KOPT-K1 (cell line): ENCODE data around the gene FOXB1.

Experiments used
- H3K27ac ChIP-seq: fragments of 200-600 bp; sonication (generic); 2 replicates; pipeline ENCODE4 v1.5.1; 2016; ENCODE audit warnings: antibody characterized with exemption, mild to moderate bottlenecking, low read depth, low read length; ENCODE audit not compliant: poor library complexity, severe bottlenecking
- H3K36me3 ChIP-seq: fragments of 200-600 bp; sonication (generic); 2 replicates; pipeline ENCODE4 v1.5.1; 2017; ENCODE audit warnings: antibody characterized with exemption, mild to moderate bottlenecking, low read length, moderate library complexity; ENCODE audit not compliant: insufficient read depth
- H3K9me3 ChIP-seq: fragments of 200-600 bp; sonication (generic); 2 replicates; pipeline ENCODE4 v1.5.1; 2017; ENCODE audit warnings: antibody characterized with exemption, low read length, mild to moderate bottlenecking; ENCODE audit not compliant: insufficient read depth, poor library complexity, severe bottlenecking

Gene FOXB1

GRCh38 chr15:59994888-59995557 lies 9.1 kb upstream of the FOXB1 start:
- Histone ChIP-seq H3K36me3 (no peaks in the 10 kb centered on the region), H3K9me3 (no peaks in the 10 kb centered on the region), H3K27ac (no peak overlapping the region)

GRCh38 chr15:59995568-59996297 lies 8.4 kb upstream of the FOXB1 start:
- H3K9me3 ChIP-seq: no peaks in the 10 kb centered on the region
- H3K27ac ChIP-seq: no peak overlapping the region
- no peaks in the 10 kb centered on the region for H3K36me3 ChIP-seq

- Histone ChIP-seq H3K36me3 (no peaks in the 10 kb centered on the region), H3K9me3 (no peaks in the 10 kb centered on the region), H3K27ac (peak overlapping the region; percentile 53)
Measured at GRCh38 chr15:59996298-59997041, 7.6 kb upstream of the FOXB1 start.

- Histone ChIP-seq H3K36me3 (no peaks in the 10 kb centered on the region), H3K27ac (peak overlapping the region; percentile 53), H3K9me3 (no peaks in the 10 kb centered on the region)
Measured at GRCh38 chr15:59997070-59997701, 6.9 kb upstream of the FOXB1 start.

GRCh38 chr15:59998305-59998949 lies 5.7 kb upstream of the FOXB1 start:
- Histone ChIP-seq H3K27ac (no peak overlapping the region), H3K36me3 (no peaks in the 10 kb centered on the region), H3K9me3 (no peaks in the 10 kb centered on the region)

- H3K27ac ChIP-seq: no peak overlapping the region
- no peaks in the 10 kb centered on the region for H3K9me3 ChIP-seq
- H3K36me3 ChIP-seq: no peaks in the 10 kb centered on the region
Measured at GRCh38 chr15:59998950-59999611, 5.0 kb upstream of the FOXB1 start.

- Histone ChIP-seq H3K27ac (no peak overlapping the region), H3K9me3 (no peaks in the 10 kb centered on the region), H3K36me3 (no peaks in the 10 kb centered on the region)
Measured at GRCh38 chr15:59999612-60000112, 4.4 kb upstream of the FOXB1 start.

- Histone ChIP-seq H3K36me3 (no peaks in the 10 kb centered on the region), H3K9me3 (no peaks in the 10 kb centered on the region), H3K27ac (no peak overlapping the region)
Measured at GRCh38 chr15:60000113-60000823, 3.8 kb upstream of the FOXB1 start.

- H3K27ac ChIP-seq: no peak overlapping the region
- H3K9me3 ChIP-seq: no peaks in the 10 kb centered on the region
- H3K36me3 ChIP-seq: no peaks in the 10 kb centered on the region
Measured at GRCh38 chr15:60000824-60001609, 3.1 kb upstream of the FOXB1 start.

GRCh38 chr15:60001610-60002527 lies 2.2 kb upstream of the FOXB1 start:
- Histone ChIP-seq H3K36me3 (no peaks in the 10 kb centered on the region), H3K27ac (no peak overlapping the region), H3K9me3 (no peaks in the 10 kb centered on the region)

GRCh38 chr15:60002528-60003218 lies 1.4 kb upstream of the FOXB1 start:
- Histone ChIP-seq H3K27ac (no peak overlapping the region), H3K36me3 (no peaks in the 10 kb centered on the region), H3K9me3 (no peaks in the 10 kb centered on the region)
